ENCODE measurements around the gene SECISBP2.

The SECISBP2 gene

GRCh38 chr9:89383721-89384300 lies 65.5 kb downstream of the SECISBP2 start:
- DNase-seq: no peak

GRCh38 chr9:89384783-89385182 lies 66.5 kb downstream of the SECISBP2 start:
- DNase-seq: no peak

GRCh38 chr9:89386206-89386605 lies 67.9 kb downstream of the SECISBP2 start:
- DNase-seq: no peak

GRCh38 chr9:89386797-89387196 lies 68.5 kb downstream of the SECISBP2 start:
- no peak for DNase-seq

GRCh38 chr9:89387197-89387849 lies 69.0 kb downstream of the SECISBP2 start:
- DNase-seq: no peak

GRCh38 chr9:89388084-89388867 lies 70.0 kb downstream of the SECISBP2 start:
- DNase-seq: no peak

- DNase-seq: no peak
Measured at GRCh38 chr9:89388868-89389177, 70.5 kb downstream of the SECISBP2 start.

- DNase-seq: no peak
Measured at GRCh38 chr9:89390068-89390555, 71.8 kb downstream of the SECISBP2 start.

- DNase-seq: no peak
Measured at GRCh38 chr9:89390578-89391116, 72.3 kb downstream of the SECISBP2 start.

GRCh38 chr9:89391585-89391984 lies 73.3 kb downstream of the SECISBP2 start:
- DNase-seq: no peak

- no peak for DNase-seq
Measured at GRCh38 chr9:89394412-89394811, 76.1 kb downstream of the SECISBP2 start.

- no peak for DNase-seq
Measured at GRCh38 chr9:89395931-89396710, 77.8 kb downstream of the SECISBP2 start.

- DNase-seq: no peak
Measured at GRCh38 chr9:89397471-89397870, 79.2 kb downstream of the SECISBP2 start.

GRCh38 chr9:89398621-89399020 lies 80.3 kb downstream of the SECISBP2 start:
- DNase-seq: no peak

- DNase-seq: no peak
Measured at GRCh38 chr9:89400403-89401116, 82.3 kb downstream of the SECISBP2 start.

GRCh38 chr9:89402695-89403427 lies 84.6 kb downstream of the SECISBP2 start:
- no peak for DNase-seq

- DNase-seq: no peak
Measured at GRCh38 chr9:89404074-89404473, 85.8 kb downstream of the SECISBP2 start.

GRCh38 chr9:89405826-89406225 lies 87.5 kb downstream of the SECISBP2 start:
- no peak for DNase-seq

- DNase-seq: no peak
Measured at GRCh38 chr9:89407070-89407469, 88.8 kb downstream of the SECISBP2 start.

- DNase-seq: no peak
Measured at GRCh38 chr9:89408628-89409101, 90.4 kb downstream of the SECISBP2 start.

Data from NCI-H2227 treated with DMSO at 0.1 percent for 48 hours (cell line).